Endothelial cell of umbilical vein (primary cell): ENCODE measurements around the gene POLR3GL. TPM values are rescaled to one million over a fixed set of nuclear protein-coding genes. Genes with fewer than 3 reads are reported as not detected.
A peak's percentile ranks its signal among the peaks of the same experiment; 100 is the strongest.

Experiments used
- BruUV-seq: library from RNA; stranded (reverse); fragments of 400-500 nt; replicated peaks from 2 replicates; lab custom pipeline; 2021; lab: Mats Ljungman, UMichigan
- CTCF ChIA-PET: fragments of 300-600, 350-600 bp; sonication (Branson Sonifier 250); formaldehyde crosslinking; loops from one replicate; lab custom pipeline; 2021; ENCODE audit warnings: antibody characterized with exemption, inconsistent platforms; lab: Charles Lee
- POLR2A ChIA-PET: fragments of 300-600, 350-600 bp; sonication (Branson Sonifier 250); formaldehyde crosslinking; loops from one replicate; lab custom pipeline; 2021; ENCODE audit warnings: antibody characterized with exemption, inconsistent platforms; lab: Charles Lee
- DNase-seq: peaks from one replicate; pipeline ENCODE4 v3.0.0-alpha.2; 2011; ENCODE audit warnings: low read depth, low spot score
- FAIRE-seq: peaks from 2 replicates; lab custom pipeline; 2011; peaks lifted over from hg19 to GRCh38; lab: Jason Lieb, UNC
- H2AFZ ChIP-seq: 2 replicates; pipeline ENCODE4 v1.6.0; 2012; ENCODE audit warnings: low read depth, low read length, control low read depth, inconsistent platforms
- H3K27ac ChIP-seq: 2 replicates; pipeline ENCODE4 v1.5.1; 2011; ENCODE audit warnings: low read depth, mild to moderate bottlenecking, control low read depth, low read length, moderate library complexity; ENCODE audit not compliant: insufficient read depth
- H3K27me3 ChIP-seq, 2 experiments: 2 replicates each; pipeline versions ENCODE4 v1.6.0 to v1.6.1; 2011; ENCODE audit warnings: low read length in 2 of 2, mixed read lengths in 1 of 2; ENCODE audit not compliant: control insufficient read depth in 2 of 2, insufficient read depth in 2 of 2
- H3K36me3 ChIP-seq, 2 experiments: 2 replicates in 1 of 2; 3 replicates in 1 of 2; pipeline ENCODE4 v1.5.1; 2011; ENCODE audit warnings: low read length in 2 of 2, mild to moderate bottlenecking in 1 of 2, moderate library complexity in 1 of 2; ENCODE audit not compliant: control insufficient read depth in 2 of 2, insufficient read depth in 2 of 2; ENCODE audit errors: extremely low read depth in 1 of 2
- H3K4me1 ChIP-seq: 3 replicates; pipeline ENCODE4 v1.5.1; 2011; ENCODE audit warnings: mild to moderate bottlenecking, low read length; ENCODE audit not compliant: control insufficient read depth, insufficient read depth; ENCODE audit errors: extremely low read depth
- H3K4me2 ChIP-seq: 2 replicates; pipeline ENCODE4 v1.6.1; 2011; ENCODE audit warnings: low read length, control low read depth, mixed read lengths; ENCODE audit not compliant: insufficient read depth
- H3K4me3 ChIP-seq, 3 experiments: fragments of 200-600 bp in 1 of 3; sonication (generic), shearing (Covaris generic) in 1 of 3; replicated peaks in 1 of 3; 2 replicates each; pipeline ENCODE4 v1.5.1; 2011 to 2016; ENCODE audit warnings: control low read depth in 3 of 3, low read length in 3 of 3, mild to moderate bottlenecking in 2 of 3, inconsistent platforms in 1 of 3, low read depth in 1 of 3, moderate library complexity in 1 of 3; ENCODE audit not compliant: insufficient read depth in 1 of 3
- H3K79me2 ChIP-seq: 2 replicates; pipeline ENCODE4 v1.6.0; 2012; ENCODE audit warnings: low read length, inconsistent platforms; ENCODE audit not compliant: control insufficient read depth, insufficient read depth
- H3K9ac ChIP-seq: replicated peaks from 2 replicates; pipeline ENCODE3; 2011; ENCODE audit warnings: low read length, control low read depth; ENCODE audit not compliant: insufficient read depth; ENCODE audit errors: extremely low read depth
- H3K9me1 ChIP-seq: replicated peaks from 3 replicates; pipeline ENCODE4 v1.6.0; 2011; ENCODE audit warnings: mild to moderate bottlenecking, low read length; ENCODE audit not compliant: control insufficient read depth, insufficient read depth; ENCODE audit errors: extremely low read depth
- H3K9me3 ChIP-seq: replicated peaks from 2 replicates; pipeline ENCODE4 v1.5.1; 2012; ENCODE audit warnings: low read length, inconsistent platforms; ENCODE audit not compliant: control insufficient read depth, insufficient read depth
- H4K20me1 ChIP-seq: replicated peaks from 2 replicates; pipeline ENCODE3; 2011; ENCODE audit warnings: mild to moderate bottlenecking, low read length; ENCODE audit not compliant: control insufficient read depth, insufficient read depth; ENCODE audit errors: extremely low read depth
- EZH2 ChIP-seq: IDR thresholded peaks from 2 replicates; pipeline ENCODE4 v1.6.1; 2012; ENCODE audit warnings: borderline replicate concordance, low read depth, mild to moderate bottlenecking, moderate library complexity, low read length, inconsistent platforms; ENCODE audit not compliant: severe bottlenecking
- FOS ChIP-seq: IDR thresholded peaks from 2 replicates; pipeline ENCODE4 v1.6.1; 2011; ENCODE audit warnings: mild to moderate bottlenecking, low read length, moderate library complexity, borderline replicate concordance; ENCODE audit not compliant: insufficient read depth
- GATA2 ChIP-seq: IDR thresholded peaks from 2 replicates; pipeline ENCODE4 v1.7.0; 2011; ENCODE audit warnings: low read depth, mild to moderate bottlenecking, moderate library complexity, mixed read lengths, low read length; ENCODE audit not compliant: insufficient read length, insufficient read depth
- JUN ChIP-seq: IDR thresholded peaks from 2 replicates; pipeline ENCODE4 v1.6.1; 2011; ENCODE audit warnings: borderline replicate concordance, low read depth; ENCODE audit not compliant: insufficient read length, insufficient read depth
- MYC ChIP-seq: IDR thresholded peaks from one replicate; pipeline ENCODE4 v1.6.1; 2011; ENCODE audit warnings: mild to moderate bottlenecking, low read depth, low read length
- POLR2A ChIP-seq: IDR thresholded peaks from 2 replicates; pipeline ENCODE4 v1.6.1; 2012; ENCODE audit warnings: low read depth, mild to moderate bottlenecking, control low read depth, low read length
- POLR2AphosphoS5 ChIP-seq: IDR thresholded peaks from 2 replicates; pipeline ENCODE4 v1.6.1; 2012; ENCODE audit warnings: low read depth, mild to moderate bottlenecking, control low read depth, low read length, moderate library complexity; ENCODE audit not compliant: insufficient read depth
- dilution Hi-C: fragments of 300-500 bp; cut with MboI; formaldehyde crosslinking; loops from one replicate; pipeline ENCODE4 v1.15.0; 2019; ENCODE audit warnings: low sequenced_read_pairs; ENCODE audit not compliant: extremely low pct_ligation_motif_present
- intact Hi-C: fragments of 100-400 bp; cut with micrococcal nuclease; formaldehyde crosslinking; loops from one replicate; pipeline ENCODE4 v1.10.0; 2022
- polyA plus RNA-seq, 4 experiments: library from polyadenylated mRNA; depleted of rRNA in 3 of 4; stranded (reverse) in 3 of 4; unstranded in 1 of 4; fragments of >200 nt; gene quantifications; 2 replicates each; pipeline versions ENCODE4 v1.2.1 to v1.2.3, GENCODE V29; 2011 to 2012; ENCODE audit warnings: missing spikeins in 1 of 4
- total RNA-seq: library from RNA; stranded (reverse); gene quantifications from 2 replicates; pipeline ENCODE4 v1.2.3, GENCODE V29; 2021
- TF ChIP-seq, protein P1 (sequence below): IDR thresholded peaks from 2 replicates; pipeline ENCODE4 v1.6.1; 2011; ENCODE audit not compliant: insufficient read depth, insufficient read length
- TF ChIP-seq, protein P2 (sequence below), 2 donors: IDR thresholded peaks; 1 replicate in 1 of 2; 2 replicates in 1 of 2; pipeline ENCODE4 v1.5.1; 2011; ENCODE audit warnings: low read length in 2 of 2, mild to moderate bottlenecking in 2 of 2, moderate library complexity in 2 of 2, control low read depth in 1 of 2, inconsistent platforms in 1 of 2, low read depth in 1 of 2; ENCODE audit not compliant: insufficient read depth in 1 of 2; ENCODE audit errors: extremely low read depth in 1 of 2

POLR3GL gene
- total and polyA plus RNA-seq, 2 donors (not counting 3 experiments of a cell fraction or from before 2014, with no cell fraction given) = 12.4 to 15.3 TPM

DNA sequence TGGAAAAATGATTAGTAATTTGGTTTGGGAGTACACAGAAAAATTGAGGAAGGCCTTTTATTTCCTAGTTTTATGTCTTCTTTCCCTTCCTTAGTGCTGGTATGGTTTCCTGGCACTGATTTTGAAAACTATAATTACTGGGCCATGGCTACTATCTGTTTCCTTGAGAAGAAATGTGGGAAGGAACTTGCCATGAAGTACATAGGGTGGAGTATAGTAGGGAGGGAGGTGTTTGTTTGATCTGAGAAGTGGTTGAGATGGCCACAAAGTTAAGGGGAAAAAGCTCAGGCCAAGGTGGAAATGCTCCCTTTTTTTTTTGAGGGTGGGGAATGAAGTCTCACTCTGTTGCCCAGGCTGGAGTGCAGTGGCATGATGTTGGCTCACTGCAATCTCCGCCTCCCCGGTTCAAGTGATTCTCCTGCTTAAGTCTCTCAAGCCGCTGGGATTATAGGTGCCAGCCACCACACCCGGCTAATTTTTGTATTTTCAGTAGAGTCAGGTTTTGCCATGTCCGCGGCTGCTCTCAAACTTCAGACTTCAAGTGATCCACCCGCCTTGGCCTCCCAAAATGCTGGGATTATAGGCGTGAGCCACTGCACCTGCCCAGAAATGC, 45.7 kb downstream of the POLR3GL start:
- POLR2A ChIA-PET = no interaction called here
- Histone ChIP-seq H3K9ac (no peak overlapping the region), H4K20me1 (no peaks in the 10 kb centered on the region), H3K4me1 (peaks cover 8% of the 10 kb centered on the region), H3K9me1 (no peaks in the 10 kb centered on the region), H3K4me3 (no peak overlapping the region), H3K4me2 (no peak overlapping the region), H3K79me2 (no peaks in the 10 kb centered on the region), H2AFZ (peak overlapping the region; percentile 34), H3K9me3 (no peaks in the 10 kb centered on the region), H3K36me3 (no peaks in the 10 kb centered on the region), H3K27me3 (no peaks in the 10 kb centered on the region), H3K27ac (no peak overlapping the region)
- DNase-seq = peak; percentile 29
- FAIRE-seq = no peak
- CTCF ChIA-PET = interaction anchor here (1.1 to 12.6 kb wide), 5 partner anchors 11 to 165 kb away, joined by 3 to 496 read pairs (median 23); partner anchors contain the start of genes ANKRD34A, HJV, NUDT17 and POLR3GL
- intact Hi-C loops (no loop called here), dilution Hi-C loops (no loop called here)
- TF ChIP-seq FOS (no peak), GATA2 (no peak), POLR2A (no peak), EZH2 (no peak), JUN (no peak), MYC (no peak), POLR2AphosphoS5 (no peak)
- TF ChIP-seq, protein P1, sequence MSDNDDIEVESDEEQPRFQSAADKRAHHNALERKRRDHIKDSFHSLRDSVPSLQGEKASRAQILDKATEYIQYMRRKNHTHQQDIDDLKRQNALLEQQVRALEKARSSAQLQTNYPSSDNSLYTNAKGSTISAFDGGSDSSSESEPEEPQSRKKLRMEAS = no peak
- TF ChIP-seq, protein P2, sequence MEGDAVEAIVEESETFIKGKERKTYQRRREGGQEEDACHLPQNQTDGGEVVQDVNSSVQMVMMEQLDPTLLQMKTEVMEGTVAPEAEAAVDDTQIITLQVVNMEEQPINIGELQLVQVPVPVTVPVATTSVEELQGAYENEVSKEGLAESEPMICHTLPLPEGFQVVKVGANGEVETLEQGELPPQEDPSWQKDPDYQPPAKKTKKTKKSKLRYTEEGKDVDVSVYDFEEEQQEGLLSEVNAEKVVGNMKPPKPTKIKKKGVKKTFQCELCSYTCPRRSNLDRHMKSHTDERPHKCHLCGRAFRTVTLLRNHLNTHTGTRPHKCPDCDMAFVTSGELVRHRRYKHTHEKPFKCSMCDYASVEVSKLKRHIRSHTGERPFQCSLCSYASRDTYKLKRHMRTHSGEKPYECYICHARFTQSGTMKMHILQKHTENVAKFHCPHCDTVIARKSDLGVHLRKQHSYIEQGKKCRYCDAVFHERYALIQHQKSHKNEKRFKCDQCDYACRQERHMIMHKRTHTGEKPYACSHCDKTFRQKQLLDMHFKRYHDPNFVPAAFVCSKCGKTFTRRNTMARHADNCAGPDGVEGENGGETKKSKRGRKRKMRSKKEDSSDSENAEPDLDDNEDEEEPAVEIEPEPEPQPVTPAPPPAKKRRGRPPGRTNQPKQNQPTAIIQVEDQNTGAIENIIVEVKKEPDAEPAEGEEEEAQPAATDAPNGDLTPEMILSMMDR (IDR thresholded peaks at IDR 0.05; ENCODE audit: extremely low read depth in 1 of 2, insufficient read depth in 1 of 2, low read depth in 1 of 2, low read length in 2 of 2) = no peak
- no TSS peak for BruUV-seq
